Type B pancreatic cell (in vitro differentiated cells): ENCODE data around the gene SLC25A23. TPM values are rescaled to one million over a fixed set of nuclear protein-coding genes. Genes with fewer than 3 reads are reported as not detected.

Experiments used
- DNase-seq: peaks from one replicate; pipeline ENCODE4 v3.0.0; 2021; ENCODE audit warnings: mixed read lengths; ENCODE audit not compliant: unreplicated experiment; ENCODE audit errors: extremely low spot score
- H3K27ac Mint-ChIP-seq: 2 replicates; pipeline ENCODE4 v1.8.0; 2021; ENCODE audit warnings: mild to moderate bottlenecking, mixed read lengths
- H3K27me3 Mint-ChIP-seq: 2 replicates; pipeline ENCODE4 v1.8.0; 2021; ENCODE audit warnings: mixed read lengths
- H3K36me3 Mint-ChIP-seq: 2 replicates; pipeline ENCODE4 v1.8.0; 2021; ENCODE audit warnings: mixed read lengths
- H3K4me1 Mint-ChIP-seq: one replicate; pipeline ENCODE4 v1.8.0; 2021; ENCODE audit warnings: mixed read lengths; ENCODE audit not compliant: unreplicated experiment
- H3K4me3 Mint-ChIP-seq: 2 replicates; pipeline ENCODE4 v1.8.0; 2021; ENCODE audit warnings: mild to moderate bottlenecking, mixed read lengths
- H3K9me3 Mint-ChIP-seq: 2 replicates; pipeline ENCODE4 v1.8.0; 2021; ENCODE audit warnings: mixed read lengths
- total RNA-seq: library from RNA; stranded (reverse); gene quantifications from 2 replicates; pipeline ENCODE4 v1.2.1, GENCODE V29; 2021; ENCODE audit warnings: low replicate concordance
- TF ChIP-seq, protein P1 (sequence below): fragments of 200-600 bp; sonication (generic); conservative IDR thresholded peaks from 2 replicates; pipeline ENCODE4 v1.5.0; 2021; ENCODE audit warnings: antibody characterized with exemption, mild to moderate bottlenecking

Gene SLC25A23
- total RNA-seq, 1 donor from 2014 or later, result 67.5 TPM

DNA sequence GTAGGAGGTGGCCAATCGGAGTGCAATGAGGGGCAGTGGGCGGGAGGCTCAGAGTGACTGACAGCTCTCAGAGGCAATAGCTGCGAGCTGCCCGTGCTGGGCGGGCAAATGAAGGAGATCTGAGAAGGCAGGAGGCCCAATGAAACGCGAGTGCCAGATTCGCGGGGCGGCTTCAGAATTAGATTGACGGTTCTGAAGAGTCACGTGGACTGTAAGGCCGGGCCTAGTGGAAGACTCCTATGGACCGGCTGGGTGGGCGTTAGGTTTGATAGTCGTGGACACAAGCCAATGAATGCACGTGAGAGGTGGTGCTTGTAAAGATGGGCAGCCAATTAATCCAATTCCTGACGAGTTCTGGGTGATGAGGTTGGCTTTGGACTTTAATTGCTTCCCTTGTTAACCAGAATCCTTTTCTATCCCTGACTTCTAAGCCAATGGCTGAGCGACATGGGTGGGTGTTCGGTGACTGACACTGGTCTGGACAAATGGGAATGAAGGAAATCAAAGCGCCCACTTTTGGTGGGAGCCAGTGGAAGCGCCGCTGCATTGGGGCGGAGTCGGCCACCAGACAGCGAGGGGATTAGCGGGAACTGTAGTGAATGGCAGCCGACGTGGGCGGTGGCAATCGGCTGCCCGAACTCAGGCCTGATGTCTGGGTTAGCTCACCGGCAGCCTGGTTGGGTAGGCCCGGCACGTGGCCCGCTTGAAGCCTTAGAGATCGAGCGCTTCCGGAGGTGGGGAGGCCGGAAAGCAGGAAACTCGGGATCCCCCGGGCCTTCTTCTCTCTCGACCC, 34.5 kb downstream of the SLC25A23 start:
- Mint-ChIP-seq H3K4me3 (peak overlapping the region; percentile 84), H3K4me1 (peaks cover 25% of the 10 kb centered on the region), H3K27me3 (peaks cover 9% of the 10 kb centered on the region), H3K36me3 (peaks cover 4% of the 10 kb centered on the region), H3K27ac (peak overlapping the region; percentile 83), H3K9me3 (no peaks in the 10 kb centered on the region)
- peak; percentile 98 for DNase-seq
- TF ChIP-seq, protein P1, sequence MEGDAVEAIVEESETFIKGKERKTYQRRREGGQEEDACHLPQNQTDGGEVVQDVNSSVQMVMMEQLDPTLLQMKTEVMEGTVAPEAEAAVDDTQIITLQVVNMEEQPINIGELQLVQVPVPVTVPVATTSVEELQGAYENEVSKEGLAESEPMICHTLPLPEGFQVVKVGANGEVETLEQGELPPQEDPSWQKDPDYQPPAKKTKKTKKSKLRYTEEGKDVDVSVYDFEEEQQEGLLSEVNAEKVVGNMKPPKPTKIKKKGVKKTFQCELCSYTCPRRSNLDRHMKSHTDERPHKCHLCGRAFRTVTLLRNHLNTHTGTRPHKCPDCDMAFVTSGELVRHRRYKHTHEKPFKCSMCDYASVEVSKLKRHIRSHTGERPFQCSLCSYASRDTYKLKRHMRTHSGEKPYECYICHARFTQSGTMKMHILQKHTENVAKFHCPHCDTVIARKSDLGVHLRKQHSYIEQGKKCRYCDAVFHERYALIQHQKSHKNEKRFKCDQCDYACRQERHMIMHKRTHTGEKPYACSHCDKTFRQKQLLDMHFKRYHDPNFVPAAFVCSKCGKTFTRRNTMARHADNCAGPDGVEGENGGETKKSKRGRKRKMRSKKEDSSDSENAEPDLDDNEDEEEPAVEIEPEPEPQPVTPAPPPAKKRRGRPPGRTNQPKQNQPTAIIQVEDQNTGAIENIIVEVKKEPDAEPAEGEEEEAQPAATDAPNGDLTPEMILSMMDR, result no peak

DNA sequence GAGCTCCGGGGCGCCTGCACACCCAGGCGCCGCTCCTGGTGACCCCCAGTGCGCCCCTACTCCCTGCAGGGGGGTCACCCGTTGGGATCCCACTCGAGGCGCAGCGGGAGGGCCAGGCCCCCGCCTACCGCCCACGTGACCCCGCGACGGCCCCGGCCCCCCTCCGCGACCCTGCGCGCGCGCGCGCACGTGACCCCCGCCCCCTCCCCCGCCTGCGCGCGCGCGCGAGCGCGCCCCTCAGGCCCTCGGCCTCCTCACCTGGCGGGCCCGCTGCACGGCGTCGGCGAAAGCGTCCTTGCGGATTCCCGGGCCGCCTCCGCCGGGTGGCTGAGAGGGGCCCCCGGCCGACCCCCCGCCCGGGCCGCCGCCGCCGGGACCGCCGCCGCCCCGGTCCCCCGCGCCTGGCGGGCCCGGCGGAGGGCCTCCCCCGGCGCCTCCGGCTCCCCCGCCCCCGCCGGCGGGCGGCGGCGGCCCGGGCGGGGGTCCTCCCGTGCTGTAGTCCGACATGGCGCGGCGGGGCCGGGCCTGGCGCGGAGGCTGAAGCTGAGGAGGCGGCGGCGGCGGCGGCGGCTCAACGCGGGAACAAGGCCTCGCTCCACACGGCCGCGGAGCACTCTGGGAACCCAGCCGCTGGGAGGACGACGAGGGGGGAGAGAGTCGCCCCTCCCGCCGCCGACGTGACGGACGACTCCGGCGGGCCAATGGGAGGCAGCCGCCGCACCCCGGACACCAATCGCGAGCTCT, 35.2 kb downstream of the SLC25A23 start, which contains the start of gene KHSRP:
KHSRP (minus strand) TSS at position 617 of the 744 bp plus-strand sequence; CDS start at position 507, 110 bp downstream.
- Mint-ChIP-seq H3K27ac (peak within 1 kb of the TSS; percentile 83), H3K36me3 (peaks cover 4% of the 10 kb centered on the region), H3K9me3 (no peaks in the 10 kb centered on the region), H3K4me3 (peak within 1 kb of the TSS; percentile 94), H3K27me3 (peaks cover 3% of the 10 kb centered on the region), H3K4me1 (peaks cover 25% of the 10 kb centered on the region)
- DNase-seq, result no peak
- TF ChIP-seq, protein P1, result no peak

DNA sequence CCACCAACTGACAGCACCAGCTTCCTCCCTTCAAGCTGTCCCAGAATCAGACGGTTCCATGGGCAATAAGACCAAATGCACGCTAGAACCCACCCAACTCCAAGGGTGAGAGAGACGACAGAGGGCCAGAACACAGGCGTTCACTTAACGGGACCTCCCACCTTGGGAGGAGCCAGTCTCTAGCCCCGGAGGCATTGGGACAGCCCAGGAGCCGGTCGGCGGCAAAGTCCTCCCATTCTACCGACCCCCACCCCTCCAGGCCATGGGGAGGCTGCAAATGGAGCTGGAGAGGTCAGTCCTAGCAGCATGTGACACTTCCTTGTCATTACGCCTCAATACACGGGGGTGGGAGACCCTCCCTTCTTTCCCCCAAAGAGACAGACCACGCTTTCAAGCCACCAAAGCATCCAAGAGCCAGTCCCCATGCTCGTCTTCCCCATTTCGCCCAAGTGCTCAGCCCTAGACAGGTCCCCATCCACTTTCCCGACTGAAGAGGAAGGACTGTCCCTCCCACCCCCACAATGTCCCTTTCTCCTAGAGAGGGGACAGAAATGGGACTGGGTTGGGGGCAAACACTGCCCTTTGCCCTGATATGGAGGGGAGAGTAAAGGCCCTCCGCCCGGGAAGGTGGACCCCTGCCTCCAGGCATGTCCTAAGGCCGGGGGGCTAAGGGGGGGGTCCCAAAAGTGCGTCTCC, 35.9 kb downstream of the SLC25A23 start:
- Mint-ChIP-seq H3K27me3 (peaks cover 3% of the 10 kb centered on the region), H3K36me3 (peaks cover 4% of the 10 kb centered on the region)
- DNase-seq, result no peak

DNA sequence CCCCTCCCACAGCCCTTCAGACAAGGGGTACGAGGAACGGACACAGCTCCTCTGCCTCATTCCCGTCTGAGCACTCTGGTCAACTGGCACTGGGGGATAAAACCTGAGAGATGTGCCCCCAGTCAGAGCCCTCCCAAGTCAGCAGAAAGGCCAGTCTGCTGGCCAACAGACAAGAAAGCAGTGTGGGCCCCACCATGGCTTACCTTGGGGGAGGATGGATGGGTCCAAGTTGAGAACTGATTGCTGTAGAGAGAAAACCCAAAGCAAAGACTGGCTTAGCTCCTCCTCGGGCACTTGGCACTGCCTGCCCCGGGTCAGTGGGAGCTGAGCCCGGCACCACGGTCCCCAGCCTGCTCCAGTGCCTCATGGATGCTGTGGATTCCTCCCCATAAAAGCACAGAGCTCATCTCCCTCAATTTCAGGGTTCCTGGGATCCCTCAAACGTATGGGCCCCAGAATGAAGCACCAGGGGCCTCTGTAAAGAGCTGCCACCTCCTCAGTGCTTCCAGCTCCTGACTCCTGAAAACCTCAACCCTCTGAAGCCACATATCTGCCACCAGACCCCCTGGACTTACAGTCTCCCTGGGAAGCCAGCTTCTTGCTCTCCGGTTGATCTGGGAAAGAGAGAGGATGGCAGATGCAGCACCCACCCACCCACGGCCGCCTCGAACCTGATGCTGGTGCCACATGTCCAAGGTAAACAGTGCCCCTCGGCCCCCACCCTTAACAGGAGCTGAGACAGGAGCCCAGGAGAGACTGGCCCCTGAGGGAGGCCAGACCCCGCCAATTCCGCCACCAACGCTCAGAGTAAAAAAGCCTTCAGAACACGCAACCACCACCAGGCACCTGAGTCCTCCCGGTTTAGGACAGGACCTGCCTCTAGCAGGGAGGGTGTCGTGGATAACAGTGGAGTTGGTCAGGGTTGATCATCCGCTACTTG, 38.2 kb downstream of the SLC25A23 start:
- peak overlapping the region; percentile 58 for H3K27ac Mint-ChIP-seq
- H3K4me3 Mint-ChIP-seq, result no peak overlapping the region
- TF ChIP-seq, protein P1, result no peak
- no peaks in the 10 kb centered on the region for H3K9me3 Mint-ChIP-seq
- H3K27me3 Mint-ChIP-seq, result peaks cover 3% of the 10 kb centered on the region
- H3K36me3 Mint-ChIP-seq, result peaks cover 4% of the 10 kb centered on the region
- peaks cover 25% of the 10 kb centered on the region for H3K4me1 Mint-ChIP-seq
- DNase-seq, result no peak

More for the DNA sequence above, 35.9 kb downstream of the SLC25A23 start:
- Mint-ChIP-seq H3K9me3 (no peaks in the 10 kb centered on the region), H3K4me3 (peak overlapping the region; percentile 94), H3K4me1 (peaks cover 25% of the 10 kb centered on the region), H3K27ac (peak overlapping the region; percentile 79)
- TF ChIP-seq, protein P1, result no peak
